ENCODE results near the gene TEX14.

DNA sequence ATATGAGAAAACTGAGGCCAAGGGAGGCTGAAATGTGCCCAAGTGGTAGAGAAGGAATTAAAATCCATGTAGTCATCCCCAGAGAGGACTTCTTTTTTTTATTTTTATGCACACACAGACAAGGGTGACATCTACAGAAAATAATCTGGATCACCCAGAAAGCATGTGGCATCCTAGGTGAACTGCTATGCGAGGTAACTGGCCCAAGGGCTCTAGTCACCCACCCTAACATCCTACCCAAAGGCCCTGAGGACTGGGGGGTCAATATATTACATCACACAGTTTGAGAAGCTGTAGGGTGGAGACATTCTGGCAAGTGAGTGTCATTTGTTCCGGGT lies 23.3 kb downstream of the TEX14 start:
- TF ChIP-seq, protein P1, sequence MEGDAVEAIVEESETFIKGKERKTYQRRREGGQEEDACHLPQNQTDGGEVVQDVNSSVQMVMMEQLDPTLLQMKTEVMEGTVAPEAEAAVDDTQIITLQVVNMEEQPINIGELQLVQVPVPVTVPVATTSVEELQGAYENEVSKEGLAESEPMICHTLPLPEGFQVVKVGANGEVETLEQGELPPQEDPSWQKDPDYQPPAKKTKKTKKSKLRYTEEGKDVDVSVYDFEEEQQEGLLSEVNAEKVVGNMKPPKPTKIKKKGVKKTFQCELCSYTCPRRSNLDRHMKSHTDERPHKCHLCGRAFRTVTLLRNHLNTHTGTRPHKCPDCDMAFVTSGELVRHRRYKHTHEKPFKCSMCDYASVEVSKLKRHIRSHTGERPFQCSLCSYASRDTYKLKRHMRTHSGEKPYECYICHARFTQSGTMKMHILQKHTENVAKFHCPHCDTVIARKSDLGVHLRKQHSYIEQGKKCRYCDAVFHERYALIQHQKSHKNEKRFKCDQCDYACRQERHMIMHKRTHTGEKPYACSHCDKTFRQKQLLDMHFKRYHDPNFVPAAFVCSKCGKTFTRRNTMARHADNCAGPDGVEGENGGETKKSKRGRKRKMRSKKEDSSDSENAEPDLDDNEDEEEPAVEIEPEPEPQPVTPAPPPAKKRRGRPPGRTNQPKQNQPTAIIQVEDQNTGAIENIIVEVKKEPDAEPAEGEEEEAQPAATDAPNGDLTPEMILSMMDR (IDR thresholded peaks at IDR 0.05) = no peak
- no peak for TF ChIP-seq POLR2A (IDR thresholded peaks at IDR 0.05)
